K562 (cell line): ENCODE measurements around the gene NUFIP1. TPM values are rescaled to one million over a fixed set of nuclear protein-coding genes. Genes with fewer than 3 reads are reported as not detected.

Experiments used
- ATAC-seq: fragments of 200-7000 bp; cut with Tn5 transposase; 3 replicates; pipeline ENCODE4 v1.9.1; 2020; ENCODE audit warnings: moderate library complexity
- BruUV-seq: library from RNA; stranded (reverse); fragments of 400-500 nt; replicated peaks from 2 replicates; lab custom pipeline; 2021; lab: Mats Ljungman, UMichigan
- CTCF ChIA-PET: fragments of 300-600 bp; formaldehyde crosslinking; extraction: SDS; loops from one replicate; lab custom pipeline; 2021; ENCODE audit warnings: low intra/inter-chr PET ratio; lab: Yijun Ruan, JAX
- POLR2A ChIA-PET: fragments of 300-600, 350-650 bp; sonication (Branson Sonifier 250); formaldehyde crosslinking; extraction: SDS; loops from one replicate; lab custom pipeline; 2021; ENCODE audit warnings: antibody characterized with exemption, inconsistent platforms; lab: Yijun Ruan, JAX
- DNase-seq, 4 experiments: peaks; one replicate each; pipeline versions ENCODE4 v3.0.0 to v3.0.0-alpha.2; 2011 to 2018; ENCODE audit warnings: low spot score in 3 of 4, mixed read lengths in 3 of 4; ENCODE audit errors: extremely low read depth in 1 of 4
- FAIRE-seq: peaks from 2 replicates; lab custom pipeline; 2011; peaks lifted over from hg19 to GRCh38; lab: Jason Lieb, UNC
- H2AFZ ChIP-seq: 2 replicates; pipeline ENCODE4 v1.6.0; 2011; ENCODE audit warnings: low read depth, low read length, control low read depth, inconsistent platforms
- H3K27ac ChIP-seq: fragments of 200-600 bp; 3 replicates; pipeline ENCODE4 v1.8.0; 2011; ENCODE audit warnings: low read depth, mild to moderate bottlenecking, control low read depth, inconsistent platforms, low read length, moderate library complexity, mixed read lengths; ENCODE audit errors: extremely low read depth
- H3K27me3 ChIP-seq, 2 experiments: fragments of 300-600 bp in 1 of 2; 2 replicates in 1 of 2; 3 replicates in 1 of 2; pipeline versions ENCODE4 v1.6.0 to v1.8.0; 2011; ENCODE audit warnings: inconsistent platforms in 2 of 2, low read length in 2 of 2, mild to moderate bottlenecking in 1 of 2, mixed read lengths in 1 of 2, moderate library complexity in 1 of 2; ENCODE audit not compliant: control insufficient read depth in 2 of 2, insufficient read depth in 2 of 2
- H3K36me3 ChIP-seq: fragments of 300-600 bp; 3 replicates; pipeline ENCODE4 v1.8.0; 2011; ENCODE audit warnings: mild to moderate bottlenecking, low read length, inconsistent platforms; ENCODE audit not compliant: control insufficient read depth, insufficient read depth
- H3K4me1 ChIP-seq, 2 experiments: fragments of 200-600 bp in 1 of 2; replicated peaks in 1 of 2; 2 replicates in 1 of 2; 3 replicates in 1 of 2; pipeline versions ENCODE4 v1.5.1 to v1.8.0; 2011; ENCODE audit warnings: inconsistent platforms in 2 of 2, low read length in 2 of 2, mild to moderate bottlenecking in 1 of 2, mixed read lengths in 1 of 2, moderate library complexity in 1 of 2; ENCODE audit not compliant: control insufficient read depth in 2 of 2, insufficient read depth in 2 of 2
- H3K4me2 ChIP-seq: 2 replicates; pipeline ENCODE4 v1.6.1; 2011; ENCODE audit warnings: low read length, control low read depth, inconsistent platforms, mixed read lengths; ENCODE audit not compliant: insufficient read depth
- H3K4me3 ChIP-seq: fragments of 200-600 bp; sonication (generic), shearing (Covaris generic); 2 replicates; pipeline ENCODE4 v1.5.1; 2016; ENCODE audit warnings: control low read depth, inconsistent platforms
- H3K79me2 ChIP-seq: fragments of 200-600 bp; 3 replicates; pipeline ENCODE4 v1.8.0; 2011; ENCODE audit warnings: low read length, inconsistent platforms; ENCODE audit not compliant: control insufficient read depth, insufficient read depth
- H3K9ac ChIP-seq, 2 experiments: 2 replicates each; pipeline versions ENCODE4 v1.6.0 to v1.6.1; 2011; ENCODE audit warnings: low read depth in 2 of 2, low read length in 2 of 2, control low read depth in 1 of 2, inconsistent platforms in 1 of 2, mild to moderate bottlenecking in 1 of 2, mixed read lengths in 1 of 2; ENCODE audit not compliant: insufficient read depth in 1 of 2
- H3K9me1 ChIP-seq: one replicate; pipeline ENCODE4 v1.6.0; 2011; ENCODE audit warnings: inconsistent platforms, mild to moderate bottlenecking, low read length, moderate library complexity; ENCODE audit not compliant: control insufficient read depth, insufficient read depth
- H3K9me3 ChIP-seq: replicated peaks from 2 replicates; pipeline ENCODE4 v1.5.1; 2011; ENCODE audit warnings: low read depth, low read length, inconsistent platforms; ENCODE audit not compliant: control insufficient read depth, insufficient read depth
- H4K20me1 ChIP-seq: replicated peaks from 2 replicates; pipeline ENCODE4 v1.6.1; 2011; ENCODE audit warnings: low read length, inconsistent platforms, mixed read lengths; ENCODE audit not compliant: control insufficient read depth, insufficient read depth
- CLOCK ChIP-seq: fragments of 250-450 bp; sonication (Bioruptor Pico); IDR thresholded peaks from 2 replicates; pipeline ENCODE4 v1.4.0; 2020; ENCODE audit warnings: mild to moderate bottlenecking, moderate library complexity, borderline replicate concordance
- DACH1 ChIP-seq: fragments of 450-650 bp; IDR thresholded peaks from 2 replicates; pipeline ENCODE4 v1.6.1; 2018; ENCODE audit not compliant: partially characterized antibody
- FOS ChIP-seq: IDR thresholded peaks from 3 replicates; pipeline ENCODE4 v1.6.1; 2011; ENCODE audit not compliant: insufficient read length; ENCODE audit errors: extremely low read depth
- PREB ChIP-seq: sonication (generic); formaldehyde crosslinking; IDR thresholded peaks from 2 replicates; pipeline ENCODE4 v1.8.1; 2023; ENCODE audit warnings: mild to moderate bottlenecking, missing genetic modification reagents
- RBM39 ChIP-seq: fragments of 200-400 bp; formaldehyde crosslinking; optimal IDR thresholded peaks from 2 replicates; pipeline ENCODE3; 2018; ENCODE audit warnings: low read depth, low read length
- SIRT6 ChIP-seq: IDR thresholded peaks from one replicate; pipeline ENCODE4 v1.6.1; 2012; ENCODE audit warnings: low read depth, mild to moderate bottlenecking, control low read depth, inconsistent platforms, low read length, moderate library complexity
- ZNF384 ChIP-seq: IDR thresholded peaks from 2 replicates; pipeline ENCODE4 v1.6.1; 2012; ENCODE audit warnings: low read depth, low read length, improper control_type of control experiment
- ZNF398 ChIP-seq: fragments of 250-450 bp; sonication (Bioruptor Pico); IDR thresholded peaks from 2 replicates; pipeline ENCODE4 v1.8.0; 2021; ENCODE audit warnings: moderate library complexity, mild to moderate bottlenecking, inconsistent platforms
- ZNF507 ChIP-seq: conservative IDR thresholded peaks from 2 replicates; pipeline ENCODE4 v1.6.1; 2017; ENCODE audit warnings: missing genetic modification characterization, missing compliant biosample characterization
- ZNF511 ChIP-seq: sonication (generic); formaldehyde crosslinking; IDR thresholded peaks from 2 replicates; pipeline ENCODE4 v1.8.0; 2022; ENCODE audit warnings: mild to moderate bottlenecking, missing genetic modification reagents
- WGBS: fragments of 100-300 bp; shearing (Covaris generic); methylation state at CpG from one replicate; pipeline ENCODE4 v1.1.6; 2016; ENCODE audit warnings: low coverage, mixed read lengths; ENCODE audit not compliant: insufficient coverage; ENCODE audit errors: missing lambda C conversion rate; 5-methylcytosine and 5-hydroxymethylcytosine counted together
- in situ Hi-C: fragments of 300-500 bp; cut with MboI; formaldehyde crosslinking; loops from 4 replicates; pipeline ENCODE4 v1.15.0; 2018; ENCODE audit warnings: inconsistent platforms, mixed read lengths
- intact Hi-C: fragments of 100-400 bp; cut with micrococcal nuclease; formaldehyde crosslinking; loops from 2 replicates; pipeline ENCODE4 v1.14.2; 2022
- polyA plus RNA-seq, 8 experiments: library from polyadenylated mRNA; depleted of rRNA in 4 of 8; stranded (reverse) in 5 of 8; unstranded in 3 of 8; fragments of >200 nt; fragmentation: Nextera tagmentation in 2 of 8; fragmentation: Illumina TruSeq in 1 of 8; extraction: Ambion mirVana in 2 of 8; extraction: Trizol in 1 of 8; gene quantifications; 2 replicates each; pipeline versions ENCODE4 v1.2.1 to v1.2.3, GENCODE V29; 2011 to 2014; ENCODE audit warnings: inconsistent platforms in 1 of 8, missing spikeins in 1 of 8
- total RNA-seq, 7 experiments: library from RNA; depleted of rRNA in 6 of 7; stranded (reverse); fragments of >200 nt in 6 of 7; fragmentation: Illumina TruSeq in 2 of 7; extraction: Trizol in 2 of 7; gene quantifications; 2 replicates each; pipeline versions ENCODE4 v1.2.1 to v1.2.3, GENCODE V29; 2011 to 2021; ENCODE audit warnings: low replicate concordance in 1 of 7
- TF ChIP-seq, protein P1 (sequence below): fragments of 250-450 bp; sonication (Bioruptor Pico); IDR thresholded peaks from 2 replicates; pipeline ENCODE4 v1.4.0; 2020
- TF ChIP-seq, protein P2 (sequence below): fragments of 450-650 bp; IDR thresholded peaks from 2 replicates; pipeline ENCODE4 v1.6.1; 2016; ENCODE audit warnings: antibody characterized with exemption

Gene NUFIP1
- total and polyA plus RNA-seq, 9 of the 15 experiments (the other 6 are each of a cell fraction or from before 2014, with no cell fraction given) = 2.6 to 9.7 (median 4.1) TPM

- no peak for TF ChIP-seq PREB (CRISPR knock-in tag)
These were observed 53.0 kb downstream of the NUFIP1 start (continued) for GRCh38 chr13:44936246-44936645.

GRCh38 chr13:44934724-44935123 lies 54.5 kb downstream of the NUFIP1 start:
- POLR2A ChIA-PET = interaction anchor here (0.8 kb wide), 1 partner anchor 11 kb away, joined by 4 read pairs; no protein-coding TSS in a partner anchor
- CTCF ChIA-PET = no interaction called here
- no peaks in the 10 kb centered on the region for H4K20me1 ChIP-seq
- no peaks in the 10 kb centered on the region for H3K9me1 ChIP-seq
- no peaks in the 10 kb centered on the region for H3K4me1 ChIP-seq
- no peaks in the 10 kb centered on the region for H3K79me2 ChIP-seq
- FAIRE-seq (no peak), ATAC-seq (no peak), DNase-seq (no peak)
- 0% methylated on average over 1 of the region's 1 CpG for WGBS
- peaks cover under 1 to 8% of the 10 kb centered on the region in 2 experiments; a peak in 3 of 5 replicates for H3K27me3 ChIP-seq
- in situ Hi-C loops = no loop called here
- no peak overlapping the region for H3K27ac ChIP-seq
- no peak overlapping the region for H3K9ac ChIP-seq
- H2AFZ ChIP-seq = no peak overlapping the region
- intact Hi-C loops = no loop called here
- no TSS peak for BruUV-seq
- H3K4me2 ChIP-seq = no peak overlapping the region
- H3K36me3 ChIP-seq = no peaks in the 10 kb centered on the region
- no peaks in the 10 kb centered on the region for H3K9me3 ChIP-seq
- no peak overlapping the region for H3K4me3 ChIP-seq
- TF ChIP-seq, protein P1, sequence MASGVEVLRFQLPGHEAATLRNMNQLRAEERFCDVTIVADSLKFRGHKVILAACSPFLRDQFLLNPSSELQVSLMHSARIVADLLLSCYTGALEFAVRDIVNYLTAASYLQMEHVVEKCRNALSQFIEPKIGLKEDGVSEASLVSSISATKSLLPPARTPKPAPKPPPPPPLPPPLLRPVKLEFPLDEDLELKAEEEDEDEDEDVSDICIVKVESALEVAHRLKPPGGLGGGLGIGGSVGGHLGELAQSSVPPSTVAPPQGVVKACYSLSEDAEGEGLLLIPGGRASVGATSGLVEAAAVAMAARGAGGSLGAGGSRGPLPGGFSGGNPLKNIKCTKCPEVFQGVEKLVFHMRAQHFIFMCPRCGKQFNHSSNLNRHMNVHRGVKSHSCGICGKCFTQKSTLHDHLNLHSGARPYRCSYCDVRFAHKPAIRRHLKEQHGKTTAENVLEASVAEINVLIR (CRISPR knock-in tag) = no peak
- TF ChIP-seq ZNF398 (CRISPR knock-in tag) (no peak), ZNF511 (CRISPR knock-in tag) (no peak), SIRT6 (no peak), RBM39 (no peak), ZNF384 (no peak), CLOCK (CRISPR knock-in tag) (no peak), FOS (no peak), DACH1 (no peak), ZNF507 (no peak)
- TF ChIP-seq, protein P2, sequence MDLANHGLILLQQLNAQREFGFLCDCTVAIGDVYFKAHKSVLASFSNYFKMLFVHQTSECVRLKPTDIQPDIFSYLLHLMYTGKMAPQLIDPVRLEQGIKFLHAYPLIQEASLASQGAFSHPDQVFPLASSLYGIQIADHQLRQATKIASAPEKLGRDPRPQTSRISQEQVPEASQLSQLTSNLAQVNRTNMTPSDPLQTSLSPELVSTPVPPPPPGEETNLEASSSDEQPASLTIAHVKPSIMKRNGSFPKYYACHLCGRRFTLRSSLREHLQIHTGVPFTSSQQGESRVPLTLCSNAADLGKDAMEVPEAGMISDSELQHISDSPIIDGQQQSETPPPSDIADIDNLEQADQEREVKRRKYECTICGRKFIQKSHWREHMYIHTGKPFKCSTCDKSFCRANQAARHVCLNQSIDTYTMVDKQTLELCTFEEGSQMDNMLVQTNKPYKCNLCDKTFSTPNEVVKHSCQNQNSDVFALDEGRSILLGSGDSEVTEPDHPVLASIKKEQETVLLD = no peak
